Ectodermal cell (in vitro differentiated cells): Measurements from ENCODE around the gene DESI1.
"Not testable (repeated sequence)": the region's sequence is repeated elsewhere in the genome, so short reads cannot be mapped to it uniquely, and the experiment has no call there.

ENCODE experiments used
- H3K27ac ChIP-seq: 2 replicates; pipeline ENCODE4 v1.7.0; 2013; ENCODE audit warnings: mild to moderate bottlenecking, low read depth, low read length; ENCODE audit not compliant: insufficient read depth, poor library complexity, severe bottlenecking
- H3K27me3 ChIP-seq: 2 replicates; pipeline ENCODE4 v1.7.0; 2013; ENCODE audit warnings: mild to moderate bottlenecking, low read length; ENCODE audit not compliant: insufficient read depth, control insufficient read depth, poor library complexity, severe bottlenecking
- H3K36me3 ChIP-seq: one replicate; pipeline ENCODE4 v1.7.0; 2013; ENCODE audit warnings: low read length; ENCODE audit not compliant: control insufficient read depth, insufficient read depth
- H3K4me1 ChIP-seq: one replicate; pipeline ENCODE4 v1.7.0; 2013; ENCODE audit warnings: low read length; ENCODE audit not compliant: control insufficient read depth, insufficient read depth
- H3K4me3 ChIP-seq: 2 replicates; pipeline ENCODE4 v1.7.0; 2013; ENCODE audit warnings: low read depth, low read length, control low read depth; ENCODE audit not compliant: insufficient read depth
- H3K9me3 ChIP-seq: 2 replicates; pipeline ENCODE4 v1.7.0; 2013; ENCODE audit warnings: mild to moderate bottlenecking, low read length, moderate library complexity; ENCODE audit not compliant: control insufficient read depth
- WGBS, 2 experiments: methylation state at CpG; one replicate each; pipeline ENCODE4 v1.1.7; 2013; ENCODE audit warnings: missing lambda C conversion rate in 2 of 2; 5-methylcytosine and 5-hydroxymethylcytosine counted together

The DESI1 gene

GRCh38 chr22:41638124-41638523, 17.3 kb upstream of the DESI1 start:
- Histone ChIP-seq H3K4me1 (no peaks in the 10 kb centered on the region), H3K27me3 (no peaks in the 10 kb centered on the region), H3K27ac (no peak overlapping the region), H3K4me3 (no peak overlapping the region), H3K9me3 (no peaks in the 10 kb centered on the region), H3K36me3 (peaks cover 82% of the 10 kb centered on the region)
- WGBS, 2 experiments, result 94 to 96% methylated on average over 5 of the region's 5 CpGs

GRCh38 chr22:41637623-41638022, 16.8 kb upstream of the DESI1 start:
- WGBS, 2 experiments, result 92 to 95% methylated on average over 8 of the region's 8 CpGs
- peaks cover 78% of the 10 kb centered on the region for H3K36me3 ChIP-seq
- H3K27me3 ChIP-seq, H3K4me3 ChIP-seq, H3K27ac ChIP-seq, H3K4me1 ChIP-seq, H3K9me3 ChIP-seq: not testable (repeated sequence)

GRCh38 chr22:41636467-41636866, 15.6 kb upstream of the DESI1 start:
- H3K4me3 ChIP-seq, result no peak overlapping the region
- H3K4me1 ChIP-seq, result no peaks in the 10 kb centered on the region
- no peaks in the 10 kb centered on the region for H3K9me3 ChIP-seq
- H3K27ac ChIP-seq, result no peak overlapping the region
- WGBS, 2 experiments, result 91 to 97% methylated on average over 6 to 7 of the region's 7 CpGs
- H3K27me3 ChIP-seq, result no peaks in the 10 kb centered on the region
- peaks cover 75% of the 10 kb centered on the region for H3K36me3 ChIP-seq

GRCh38 chr22:41634610-41635009, 13.8 kb upstream of the DESI1 start:
- H3K27me3 ChIP-seq, H3K9me3 ChIP-seq, H3K4me3 ChIP-seq, H3K27ac ChIP-seq, H3K4me1 ChIP-seq: not testable (repeated sequence)
- peaks cover 75% of the 10 kb centered on the region for H3K36me3 ChIP-seq
- WGBS, 2 experiments, result 88 to 94% methylated on average over 7 to 8 of the region's 8 CpGs

- H3K9me3 ChIP-seq, H3K4me3 ChIP-seq, H3K27ac ChIP-seq, H3K27me3 ChIP-seq, H3K4me1 ChIP-seq: not testable (repeated sequence)
- WGBS, 2 experiments, result 95 to 96% methylated on average over 16 to 19 of the region's 23 CpGs
- peaks cover 74% of the 10 kb centered on the region for H3K36me3 ChIP-seq
Measured at GRCh38 chr22:41631615-41632014, 10.8 kb upstream of the DESI1 start.

GRCh38 chr22:41631115-41631514, 10.3 kb upstream of the DESI1 start:
- not testable (repeated sequence) for H3K9me3 ChIP-seq, H3K4me3 ChIP-seq, H3K27me3 ChIP-seq, H3K4me1 ChIP-seq, H3K27ac ChIP-seq
- peaks cover 72% of the 10 kb centered on the region for H3K36me3 ChIP-seq
- 94 to 95% methylated on average over 23 of the region's 28 CpGs for WGBS, 2 experiments

GRCh38 chr22:41625577-41625976, 4.7 kb upstream of the DESI1 start:
- 94 to 98% methylated on average over 7 of the region's 7 CpGs for WGBS, 2 experiments
- Histone ChIP-seq H3K36me3 (peaks cover 65% of the 10 kb centered on the region), H3K27me3 (no peaks in the 10 kb centered on the region), H3K4me1 (peaks cover 4% of the 10 kb centered on the region), H3K27ac (no peak overlapping the region), H3K4me3 (no peak overlapping the region), H3K9me3 (no peaks in the 10 kb centered on the region)

- Histone ChIP-seq H3K27me3 (no peaks in the 10 kb centered on the region), H3K4me1 (peaks cover 10% of the 10 kb centered on the region), H3K4me3 (peak overlapping the region; percentile 100), H3K27ac (peak overlapping the region; percentile 98), H3K9me3 (no peaks in the 10 kb centered on the region), H3K36me3 (peaks cover 32% of the 10 kb centered on the region)
- 7 to 9% methylated on average over 8 of the region's 8 CpGs for WGBS, 2 experiments
Measured at GRCh38 chr22:41621911-41622179, 1.0 kb upstream of the DESI1 start.

- Histone ChIP-seq H3K4me3 (peak within 1 kb of the TSS; percentile 100), H3K9me3 (no peaks in the 10 kb centered on the region), H3K4me1 (peaks cover 10% of the 10 kb centered on the region), H3K27ac (peak within 1 kb of the TSS; percentile 98), H3K36me3 (peaks cover 28% of the 10 kb centered on the region), H3K27me3 (no peaks in the 10 kb centered on the region)
- WGBS, 2 experiments, result 0 to 1% methylated on average over 70 of the region's 70 CpGs
Measured at GRCh38 chr22:41621099-41621910, 462 bp upstream of the DESI1 start, which contains the start of gene XRCC6. Gene XRCC6, plus strand, starts transcription at chr22:41621295. Its CDS starts 710 bp downstream, at chr22:41622005.

- H3K27ac ChIP-seq, result peak overlapping the region; percentile 58
- H3K36me3 ChIP-seq, result peaks cover 18% of the 10 kb centered on the region
- H3K4me3 ChIP-seq, result peak overlapping the region; percentile 100
- H3K9me3 ChIP-seq, result no peaks in the 10 kb centered on the region
- H3K27me3 ChIP-seq, result no peaks in the 10 kb centered on the region
- 3% methylated on average over 24 of the region's 24 CpGs for WGBS, 2 experiments
- peaks cover 10% of the 10 kb centered on the region for H3K4me1 ChIP-seq
Measured at GRCh38 chr22:41619979-41620588, 759 bp downstream of the DESI1 start.
